GM19238 (cell line): ENCODE measurements around the gene MBP.

ENCODE experiments used
- DNase-seq: peaks from one replicate; pipeline ENCODE4 v3.0.0; 2011; ENCODE audit warnings: low spot score; ENCODE audit not compliant: insufficient read length

The MBP gene

DNA sequence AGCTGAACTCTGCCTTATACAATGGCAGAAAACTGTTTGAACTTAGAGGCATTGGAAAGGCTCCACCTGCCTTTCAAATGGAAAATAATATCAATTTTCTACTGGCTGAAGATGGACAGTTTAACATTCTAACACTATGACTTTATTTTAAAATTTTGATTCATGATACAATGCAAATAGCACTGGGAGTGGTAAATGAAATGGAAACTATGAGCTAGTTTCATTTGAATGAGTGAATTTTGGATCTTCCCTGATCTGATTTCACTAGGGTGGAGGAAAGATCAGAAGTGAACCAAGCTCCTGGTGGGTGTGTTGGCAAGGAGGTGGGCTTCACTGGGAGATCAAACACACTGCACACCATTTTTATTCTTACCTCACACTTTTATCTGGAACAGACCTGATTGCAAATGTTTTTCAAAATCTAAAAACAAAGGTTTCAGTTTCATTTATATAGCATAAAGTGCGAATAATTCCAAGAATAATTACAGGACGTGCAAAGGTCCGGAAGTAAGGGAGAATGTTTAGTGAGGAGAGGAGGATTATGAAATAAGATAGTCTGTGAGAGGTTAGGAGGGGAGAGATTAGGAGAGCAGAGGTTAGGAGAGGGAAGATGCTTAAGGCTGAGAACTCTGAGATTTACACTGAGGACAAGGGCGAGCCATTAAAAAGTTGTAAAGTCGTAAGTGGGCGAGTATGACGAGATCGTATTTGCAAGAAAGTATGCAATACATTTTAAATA is 18.6 kb upstream of the MBP start:
- no peak for DNase-seq

DNA sequence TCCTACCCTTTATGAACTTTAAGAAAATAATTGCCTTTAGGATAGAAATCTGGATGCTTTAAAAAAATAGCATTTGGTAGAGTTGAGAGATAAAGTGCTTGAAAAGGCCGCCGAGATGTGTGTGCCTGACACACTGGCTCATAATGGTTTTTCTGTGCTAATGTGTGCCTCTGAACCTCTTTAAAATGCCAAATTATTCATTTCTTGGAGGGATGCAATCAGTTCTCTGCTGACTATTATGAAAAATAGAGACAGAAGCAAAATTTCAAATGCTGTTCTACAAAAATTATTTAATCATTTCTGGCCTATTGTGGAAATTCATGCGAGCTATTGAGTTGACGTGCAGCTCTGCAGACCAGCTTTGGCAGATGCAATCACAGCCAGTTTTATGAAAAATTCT is 18.0 kb upstream of the MBP start:
- no peak for DNase-seq

DNA sequence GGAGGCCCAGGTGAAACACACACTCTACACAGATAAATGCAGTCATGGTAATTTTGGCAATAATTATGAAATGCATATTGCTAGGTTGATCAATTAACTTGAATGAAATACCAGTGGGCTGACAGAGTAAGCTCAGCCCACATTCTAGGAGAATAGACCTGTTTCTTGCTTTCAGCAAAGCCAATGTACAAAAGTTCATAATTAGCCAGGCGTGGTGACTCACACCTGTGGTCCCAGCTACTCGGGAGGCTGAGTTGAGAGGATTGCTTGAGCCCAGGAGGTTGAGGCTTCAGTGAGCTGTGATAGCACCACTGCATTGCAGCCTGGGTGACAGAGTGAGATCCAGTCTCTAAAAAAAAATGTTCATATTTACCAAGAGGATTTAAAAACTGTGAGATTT is 15.7 kb upstream of the MBP start:
- DNase-seq: no peak

DNA sequence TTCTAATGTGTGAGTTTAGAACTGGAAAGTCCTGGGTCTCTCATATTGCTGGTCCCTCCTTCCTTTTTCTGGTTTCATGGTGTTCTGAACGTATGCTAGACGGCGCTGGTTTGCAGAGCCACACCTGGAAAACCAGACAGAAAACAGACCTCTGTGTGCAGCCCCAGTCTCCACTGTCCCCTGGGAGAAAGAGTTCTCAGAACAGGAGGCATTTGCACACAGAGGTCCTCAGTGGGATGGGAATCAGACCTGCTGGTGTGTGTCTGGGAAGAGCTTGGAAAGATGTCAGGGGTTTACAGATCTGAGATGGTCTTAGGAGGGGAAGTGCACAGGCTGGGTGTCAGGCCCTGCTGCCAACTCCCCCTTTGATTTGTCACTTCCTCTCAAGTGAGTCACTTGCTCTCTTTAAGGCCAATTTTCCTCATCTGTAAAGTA is 14.9 kb upstream of the MBP start:
- no peak for DNase-seq

DNA sequence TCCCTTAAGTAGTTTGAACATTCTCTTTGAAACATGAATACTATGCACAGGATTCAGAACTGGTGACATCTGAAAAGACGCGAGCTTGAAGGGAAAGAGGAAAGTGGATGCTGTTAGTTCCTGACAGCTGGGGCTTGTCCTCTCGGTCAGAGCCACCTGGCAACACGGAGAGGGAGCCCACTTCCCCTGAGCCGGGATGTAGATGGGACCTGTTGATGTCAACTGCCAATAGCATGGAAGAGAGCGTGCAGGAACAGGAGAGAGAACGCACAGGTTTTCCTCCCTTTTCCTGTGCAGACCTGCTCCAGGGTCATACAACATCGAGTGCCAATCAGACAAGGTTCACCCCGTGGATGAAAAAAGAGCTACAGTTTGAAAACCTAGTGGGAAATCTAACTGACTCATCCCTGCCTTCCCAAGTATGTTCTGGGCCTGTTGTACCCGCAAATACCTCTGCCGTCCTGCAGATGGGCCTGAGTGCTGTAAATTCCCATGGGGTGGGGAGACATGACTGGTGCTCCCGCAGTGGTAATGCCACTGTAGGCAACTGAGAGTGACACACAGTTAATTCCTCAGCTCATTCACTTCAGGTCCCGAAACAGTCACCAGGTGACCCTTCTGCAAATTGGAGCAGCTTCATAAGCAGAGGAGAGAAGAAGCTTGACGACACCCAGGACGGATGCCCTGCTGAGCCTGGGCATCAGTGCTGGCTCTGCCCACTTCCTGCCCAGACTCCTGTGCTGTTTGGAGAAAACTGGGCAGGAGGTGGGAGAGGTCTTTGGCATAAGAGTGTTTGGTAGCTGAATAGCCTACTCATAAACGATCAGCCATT is 13.9 kb upstream of the MBP start:
- no peak for DNase-seq

DNA sequence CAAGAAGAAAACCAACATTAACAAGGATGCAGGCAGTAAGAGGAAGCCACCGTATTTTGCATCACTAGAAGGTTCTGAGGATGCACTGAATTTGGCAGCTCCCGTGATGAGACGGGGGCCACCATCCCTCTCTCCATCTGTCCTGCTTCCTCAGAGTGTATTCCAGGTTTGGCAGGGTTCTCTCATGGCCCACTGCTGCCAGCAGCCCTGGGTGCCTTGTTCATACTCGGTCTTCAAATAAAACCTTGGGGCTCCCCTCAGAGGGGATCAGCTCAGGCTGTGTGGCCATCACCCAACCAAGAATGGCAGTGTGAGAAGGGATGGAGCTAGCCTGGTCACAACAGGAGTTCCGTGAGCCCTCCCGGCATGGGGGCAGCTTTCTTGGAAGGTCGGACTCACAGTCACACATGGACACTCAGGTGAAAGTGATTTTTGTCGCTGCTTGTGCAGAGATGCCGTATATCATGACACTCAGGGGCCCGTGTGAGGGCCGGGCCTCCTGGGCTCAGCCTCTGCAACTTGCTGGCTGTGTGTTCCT is 12.8 kb upstream of the MBP start:
- DNase-seq: no peak

DNA sequence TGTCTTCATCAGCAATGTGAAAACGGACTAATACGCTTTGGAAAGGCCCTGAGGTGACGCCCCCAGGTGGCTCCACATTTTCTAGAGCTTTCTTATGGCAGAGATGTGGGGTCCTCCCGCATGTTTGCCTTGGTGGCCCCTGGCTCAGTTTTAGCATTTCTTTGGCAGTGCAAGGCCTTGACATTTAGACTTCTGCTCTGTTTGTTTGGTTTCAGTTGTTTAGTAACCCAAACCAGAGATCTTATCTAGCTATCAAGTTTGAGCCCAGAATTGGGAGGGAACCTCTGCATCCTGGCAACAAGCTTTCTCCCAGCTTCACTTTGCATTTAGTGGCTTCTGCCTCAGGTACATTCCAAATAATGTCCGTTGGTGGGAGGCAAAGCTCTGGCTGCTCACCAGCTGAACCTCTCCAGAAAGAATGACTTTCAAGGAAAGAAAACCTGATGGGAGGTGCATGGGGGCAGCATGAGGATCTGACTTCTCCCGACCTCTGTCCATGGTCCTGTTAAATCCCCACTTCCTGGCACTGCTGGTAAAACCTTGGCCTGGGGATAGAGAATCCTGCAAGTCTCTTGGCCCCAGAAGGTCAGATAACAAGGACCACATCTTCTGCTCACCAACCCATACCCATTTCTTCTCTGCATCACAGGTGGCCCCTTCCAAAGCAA is 12.0 kb upstream of the MBP start:
- DNase-seq: no peak

DNA sequence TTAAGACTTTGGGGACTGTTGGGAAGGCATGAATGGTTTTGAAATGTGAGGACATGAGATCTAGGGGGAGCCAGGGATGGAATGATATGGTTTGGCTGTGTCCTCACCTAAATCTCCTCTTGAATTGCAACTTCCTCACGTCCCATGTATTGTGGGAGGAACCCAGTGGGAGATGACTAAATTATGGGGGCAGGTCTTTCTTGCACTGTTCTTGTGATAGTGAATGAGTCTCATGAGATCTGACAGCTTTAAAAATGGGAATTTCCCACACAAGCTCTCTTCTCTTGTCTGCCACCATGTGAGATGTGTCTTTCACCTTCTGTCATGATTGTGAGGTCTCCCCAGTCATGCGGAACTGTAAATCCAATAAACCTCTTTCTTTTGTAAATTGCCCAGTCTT is 11.5 kb upstream of the MBP start:
- DNase-seq: no peak

DNA sequence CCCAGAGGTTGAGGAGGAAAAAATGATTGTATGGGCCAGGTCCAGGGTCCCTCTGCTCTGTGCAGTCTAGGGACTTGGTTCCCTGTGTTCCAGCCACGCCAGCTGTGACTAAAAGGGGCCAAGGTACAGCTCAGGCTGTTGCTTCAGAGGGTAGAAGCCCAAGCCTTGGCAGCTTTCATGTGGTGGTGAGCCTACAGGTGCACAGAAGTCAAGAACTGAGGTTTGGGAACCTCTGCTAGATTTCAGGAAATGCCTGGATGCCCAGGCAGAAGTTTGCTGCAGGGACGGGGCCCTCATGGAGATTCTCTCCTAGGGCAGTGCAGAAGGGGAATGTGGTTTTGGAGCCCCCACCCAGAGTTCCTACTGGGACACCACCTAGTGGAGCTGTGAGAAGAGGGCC is 10.6 kb upstream of the MBP start:
- no peak for DNase-seq

DNA sequence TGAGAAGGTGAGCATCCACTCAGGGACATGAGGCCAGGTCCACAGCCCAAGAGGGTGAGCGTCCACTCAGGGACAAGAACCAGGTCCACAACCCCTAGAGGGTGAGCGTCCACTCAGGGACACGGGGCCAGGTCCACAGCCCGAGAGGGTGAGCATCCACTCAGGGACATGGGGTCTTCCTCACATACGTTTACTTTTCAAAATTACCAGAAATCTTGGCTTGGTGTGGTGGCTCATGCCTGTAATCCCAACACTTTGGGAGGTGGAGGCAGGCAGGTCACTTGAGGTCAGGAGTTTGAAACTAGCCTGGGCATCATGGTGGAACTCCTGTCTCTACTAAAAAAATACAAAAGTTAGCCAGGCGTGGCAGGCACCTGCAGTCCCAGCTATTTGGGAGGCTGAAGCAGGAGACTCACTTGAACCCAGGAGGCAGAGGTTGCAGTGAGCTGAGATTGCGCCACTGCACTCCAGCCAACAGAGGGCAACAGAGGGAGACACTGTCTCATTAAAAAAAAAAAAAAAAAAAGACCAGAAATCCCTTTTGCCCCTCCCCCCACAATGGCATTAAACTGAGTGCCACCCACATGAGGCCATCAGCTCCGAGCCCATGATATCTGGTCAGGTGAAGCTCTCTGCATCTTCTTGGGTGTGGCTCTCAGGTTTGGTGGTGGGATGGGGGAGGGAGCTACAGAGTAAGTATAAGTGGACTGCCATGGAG is 9.0 kb upstream of the MBP start:
- no peak for DNase-seq

DNA sequence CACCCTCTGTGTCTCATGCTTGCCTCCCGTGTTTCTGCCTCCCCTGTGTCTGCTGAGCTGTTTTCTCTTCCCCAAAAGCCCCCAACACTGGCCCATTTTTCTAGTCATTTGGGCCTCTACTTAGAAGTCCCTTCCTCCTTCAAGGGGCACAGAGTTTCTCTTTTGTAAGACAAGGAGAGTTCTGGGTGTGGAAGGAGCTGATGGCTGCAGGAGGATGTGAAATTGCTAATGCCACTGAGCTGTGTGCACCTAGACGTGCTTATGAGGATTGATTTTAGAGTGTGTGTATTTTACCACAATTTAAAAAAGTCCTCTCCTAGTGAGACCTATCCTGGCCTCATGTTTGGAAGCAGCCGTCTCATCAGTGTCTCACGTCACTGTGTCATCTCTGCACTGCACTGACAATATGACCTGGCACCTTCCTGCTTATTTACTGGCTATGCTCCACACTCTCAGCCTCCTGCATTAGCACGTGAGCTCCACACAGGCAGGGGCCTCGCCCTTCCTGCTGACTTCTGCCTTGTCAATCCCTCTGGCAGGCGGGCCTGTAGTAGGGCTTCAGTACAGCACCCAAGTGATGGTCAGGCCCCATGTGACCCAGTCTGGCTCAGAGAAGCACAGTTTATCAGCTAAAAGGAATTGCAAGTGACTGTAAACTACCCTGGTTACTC is 8.0 kb upstream of the MBP start:
- DNase-seq: no peak

DNA sequence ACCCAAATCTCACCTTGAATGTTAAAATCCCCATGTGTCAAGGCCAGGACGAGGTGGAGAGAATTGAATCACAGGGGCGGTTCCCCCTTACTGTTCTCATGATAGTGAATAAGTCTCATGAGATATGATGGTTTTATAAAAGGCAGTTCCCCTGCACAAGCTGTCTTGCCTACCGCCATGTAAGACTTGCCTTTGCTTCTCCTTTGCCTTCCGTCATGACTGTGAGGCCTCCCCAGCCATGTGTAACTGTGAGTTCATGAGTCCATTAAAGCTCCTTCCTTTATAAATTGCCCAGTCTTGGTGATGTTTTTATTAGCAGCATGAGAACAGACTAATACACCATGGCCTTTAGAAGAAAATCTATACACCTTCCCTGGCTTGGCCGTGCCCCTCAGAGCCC is 7.4 kb upstream of the MBP start:
- no peak for DNase-seq

DNA sequence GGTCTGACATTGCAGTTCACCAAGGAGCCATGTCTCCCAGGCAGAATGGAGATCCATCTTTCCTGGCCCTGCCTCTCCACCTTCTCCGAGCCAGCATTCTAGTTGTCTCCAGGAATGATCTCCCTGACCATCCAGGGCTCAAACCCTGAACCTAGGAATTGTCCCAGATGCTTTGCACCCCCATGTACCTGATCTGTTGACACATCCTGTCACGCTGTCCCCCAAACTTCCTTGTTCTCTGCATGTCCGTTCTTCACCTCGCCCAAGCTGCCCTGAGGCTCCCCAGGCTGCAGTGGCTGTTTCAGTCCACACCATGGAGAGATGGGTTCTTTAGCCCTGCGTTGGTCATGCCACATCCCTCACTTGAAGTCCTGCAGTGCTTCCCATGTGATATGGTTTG is 7.0 kb upstream of the MBP start:
- DNase-seq: no peak

DNA sequence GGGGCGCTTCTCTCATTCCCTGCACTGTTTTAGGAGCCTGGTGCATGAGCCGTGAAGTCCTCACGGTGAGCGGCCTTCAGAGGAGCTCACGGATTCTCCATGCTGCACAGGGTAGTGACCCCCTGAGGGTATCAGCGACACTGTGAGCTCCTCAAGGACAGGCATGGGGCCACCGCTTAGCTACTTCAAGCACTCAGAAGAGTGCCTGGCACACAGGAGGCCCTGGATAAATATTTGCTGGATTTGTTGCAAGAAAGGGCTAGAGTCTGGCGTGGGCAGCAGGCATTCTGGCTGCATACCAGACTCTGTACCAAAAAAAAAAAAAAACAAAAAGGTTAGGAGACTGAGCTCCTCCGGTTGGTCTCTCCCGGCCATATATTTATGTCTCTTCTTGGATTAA is 5.7 kb upstream of the MBP start:
- DNase-seq: no peak

DNA sequence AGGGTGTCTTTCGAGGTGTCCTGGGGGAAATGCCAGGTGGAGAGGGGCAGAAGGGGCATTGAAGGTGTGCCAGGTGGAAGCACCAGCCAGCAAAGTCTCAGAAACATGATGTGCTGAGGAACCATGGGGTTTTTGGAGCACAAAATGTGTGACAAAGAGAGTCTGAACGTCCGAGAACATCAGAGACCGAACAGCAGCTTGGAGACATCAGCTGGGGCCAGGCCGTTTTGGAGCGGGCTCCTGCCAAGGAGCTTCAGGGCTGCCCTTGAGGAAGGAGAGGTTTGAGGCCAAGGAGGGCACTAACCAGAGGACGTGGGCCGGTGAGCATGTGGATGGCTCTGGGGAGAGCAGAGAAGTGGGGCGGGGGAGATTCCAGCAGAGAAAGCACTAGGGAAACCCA is 5.3 kb upstream of the MBP start:
- no peak for DNase-seq

DNA sequence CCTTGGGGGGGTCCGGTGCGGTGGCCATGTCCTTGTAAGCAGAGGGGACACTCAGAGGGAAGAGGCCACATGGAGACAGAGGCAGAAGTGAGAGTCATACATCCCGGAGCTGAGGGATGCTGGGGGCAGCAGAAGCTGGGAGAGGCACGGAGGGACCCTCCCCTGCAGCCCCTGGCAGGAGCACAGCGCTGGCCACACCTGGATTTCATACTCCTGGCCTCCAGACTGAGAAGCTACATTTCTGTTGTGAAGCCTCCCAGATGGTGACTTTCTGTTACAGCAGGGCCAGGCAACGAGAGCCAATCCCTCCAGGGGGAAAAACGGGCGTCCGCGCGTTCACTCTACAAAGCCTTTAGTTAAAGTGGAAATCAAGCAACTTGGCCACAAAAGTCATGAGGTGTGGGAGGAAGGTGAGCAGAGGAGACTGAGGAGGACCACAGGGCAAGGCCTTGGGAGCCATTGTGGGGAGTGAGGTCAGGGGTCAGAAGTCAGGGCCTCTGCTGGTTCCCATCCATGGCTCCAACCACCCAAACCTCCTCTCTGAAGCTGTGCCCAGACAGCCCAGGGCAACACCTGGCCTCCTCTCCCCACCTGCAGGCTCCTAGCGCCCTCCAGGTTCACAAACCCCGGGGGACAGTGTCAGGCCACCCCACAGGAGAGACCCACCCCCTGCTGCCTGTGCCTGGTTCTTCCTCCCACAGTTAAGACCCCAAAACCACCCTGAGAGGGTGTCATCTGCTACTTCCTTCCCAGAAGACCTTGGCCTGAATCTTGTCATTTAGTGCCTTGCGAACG is 4.5 kb upstream of the MBP start:
- DNase-seq: no peak

DNA sequence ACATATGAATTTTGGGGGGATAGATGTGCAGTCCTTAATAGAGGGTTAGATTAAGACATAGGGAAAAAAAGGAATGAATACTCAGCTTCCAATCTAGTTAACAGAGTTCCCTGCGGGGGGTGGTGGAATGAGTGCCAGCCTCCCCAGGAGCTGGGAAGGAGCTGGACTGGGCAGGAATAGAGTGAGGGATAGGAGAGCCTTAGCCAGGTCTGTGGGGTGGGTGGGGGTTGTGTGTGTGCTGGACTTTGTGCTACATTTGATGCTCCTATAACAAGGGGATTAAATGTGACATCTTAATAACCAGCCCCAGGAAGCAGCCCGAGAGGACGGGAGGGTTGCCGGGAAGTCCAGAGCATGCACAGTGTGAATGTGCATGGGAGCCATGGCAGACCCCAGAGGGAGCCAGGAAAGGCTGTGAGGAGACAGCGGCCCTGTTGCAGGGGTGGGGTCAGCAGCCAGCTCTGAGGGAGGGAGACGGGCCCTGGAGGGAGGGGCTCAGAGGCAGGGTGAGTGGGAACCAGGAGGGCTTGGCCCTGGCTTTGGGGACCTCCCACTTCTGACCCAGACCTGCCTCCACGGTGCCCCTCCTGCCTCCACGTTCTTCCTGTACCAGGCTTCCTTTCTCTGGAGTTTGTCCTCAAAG is 3.6 kb upstream of the MBP start:
- DNase-seq: no peak

DNA sequence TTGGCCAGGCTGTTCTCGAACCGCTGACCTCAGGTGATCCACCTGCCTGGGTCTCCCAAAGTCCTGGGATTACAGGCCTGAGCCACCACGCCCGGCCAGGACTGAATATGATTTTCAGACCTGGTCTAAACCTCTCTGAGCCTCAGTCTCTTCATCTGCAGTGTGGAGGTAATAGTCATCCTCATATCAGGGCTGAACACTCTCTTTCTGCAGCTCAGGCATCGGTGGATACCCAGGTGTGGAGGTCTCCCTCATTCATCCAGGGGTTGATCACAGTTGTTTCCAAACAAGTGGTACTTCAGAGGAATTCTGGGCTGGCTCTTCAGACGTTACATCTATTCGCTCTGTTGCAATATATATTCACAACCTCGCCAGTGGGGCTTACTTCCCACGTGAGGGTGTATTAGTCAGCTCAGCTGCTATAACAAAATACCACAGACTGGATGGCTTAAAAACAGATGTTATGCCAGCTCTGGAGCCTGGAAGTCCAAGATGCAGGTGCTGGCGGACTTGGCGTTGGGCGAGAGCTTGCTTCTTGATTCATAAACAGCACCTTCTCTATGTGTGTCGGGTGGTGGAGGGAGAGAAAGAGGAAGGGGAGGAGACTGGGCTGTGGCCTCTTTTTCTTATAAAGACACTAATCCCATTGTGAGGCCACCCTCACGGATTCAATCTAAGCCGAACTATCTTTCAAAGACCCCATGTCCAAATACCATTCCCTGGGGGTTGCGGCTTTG is 2.9 kb upstream of the MBP start:
- no peak for DNase-seq

DNA sequence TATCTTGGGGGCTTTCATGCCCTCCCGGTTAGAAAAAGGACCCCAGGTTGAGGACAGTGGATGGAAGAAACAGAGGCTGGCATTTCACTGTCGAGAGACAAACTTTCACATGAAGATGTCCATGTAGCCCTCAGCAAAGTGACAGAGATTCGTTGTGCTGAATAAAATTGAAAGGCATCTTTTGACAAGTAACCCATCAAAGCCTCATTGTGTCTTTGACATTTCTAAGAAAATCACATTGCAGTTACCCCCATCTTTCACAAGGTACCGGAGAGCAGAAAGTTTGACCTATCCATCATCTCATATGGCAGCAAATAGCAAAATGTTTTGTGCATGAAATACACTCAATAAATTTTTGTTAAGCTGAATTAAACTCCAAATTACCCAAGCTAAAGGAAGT is 2.0 kb upstream of the MBP start:
- no peak for DNase-seq
